HL-60 (cell line): ENCODE results near the gene INSC.

ENCODE experiments used
- DNase-seq, 2 experiments: peaks; one replicate each; pipeline ENCODE4 v3.0.0-alpha.2; 2010 to 2020; ENCODE audit warnings: low read depth in 1 of 2, low spot score in 1 of 2
- H3K27ac ChIP-seq: fragments of 250-450 bp; sonication (Bioruptor Pico); replicated peaks from 2 replicates; pipeline ENCODE4 v1.5.1; 2020; ENCODE audit warnings: mild to moderate bottlenecking, moderate library complexity
- H3K27me3 ChIP-seq: fragments of 250-450 bp; sonication (Bioruptor Pico); 2 replicates; pipeline ENCODE4 v1.5.1; 2021; ENCODE audit warnings: mild to moderate bottlenecking, moderate library complexity; ENCODE audit not compliant: insufficient read depth, poor library complexity, severe bottlenecking
- H3K4me3 ChIP-seq: replicated peaks from 2 replicates; pipeline ENCODE4 v1.5.1; 2011; ENCODE audit warnings: mild to moderate bottlenecking, control low read depth, low read length; ENCODE audit not compliant: insufficient read depth
- CTCF ChIP-seq: IDR thresholded peaks from one replicate; pipeline ENCODE4 v1.5.1; 2011; ENCODE audit warnings: low read length, control low read depth, inconsistent platforms; ENCODE audit not compliant: insufficient read depth
- GABPA ChIP-seq: IDR thresholded peaks from 2 replicates; pipeline ENCODE4 v1.6.1; 2012; ENCODE audit warnings: low read depth
- POLR2AphosphoS5 ChIP-seq: IDR thresholded peaks from 2 replicates; pipeline ENCODE4 v1.6.1; 2012; ENCODE audit warnings: low read depth
- SPI1 ChIP-seq: IDR thresholded peaks from 2 replicates; pipeline ENCODE4 v1.6.1; 2012; ENCODE audit warnings: low read depth, mild to moderate bottlenecking, borderline replicate concordance
- TF ChIP-seq, protein P1 (sequence below): IDR thresholded peaks from 2 replicates; pipeline ENCODE4 v1.6.1; 2012; ENCODE audit warnings: low read depth; ENCODE audit not compliant: insufficient replicate concordance

The INSC gene

DNA sequence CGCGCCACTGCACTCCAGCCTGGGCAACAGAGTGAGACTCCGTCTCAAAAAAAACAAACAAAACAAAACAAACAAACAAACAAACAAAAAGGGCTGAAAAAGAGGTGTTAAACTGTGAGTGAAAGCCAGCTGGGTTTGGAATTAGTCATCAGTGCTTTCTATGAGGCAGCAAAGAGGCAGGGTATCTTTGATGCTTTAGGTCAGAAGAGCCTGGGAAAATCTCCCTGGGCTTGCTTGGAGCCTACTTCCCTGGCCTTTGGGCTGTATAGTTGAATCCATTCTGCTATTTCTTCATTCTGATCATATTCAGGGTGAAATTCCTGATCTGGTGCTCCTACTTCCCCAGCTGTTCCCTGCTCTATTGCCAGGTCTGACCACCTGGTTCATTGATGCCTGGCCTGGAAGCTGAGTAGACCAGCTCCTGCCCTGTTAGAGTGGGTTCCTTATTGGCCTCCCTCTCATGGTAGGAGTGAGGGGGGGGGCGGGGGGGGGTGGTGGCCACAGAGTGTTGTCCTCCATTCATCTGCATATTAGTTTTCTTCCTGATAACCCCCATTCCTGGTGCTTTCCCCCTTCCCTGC is 65.6 kb downstream of the INSC start:
- no peak for TF ChIP-seq GABPA
- TF ChIP-seq SPI1 = no peak
- no peak for TF ChIP-seq CTCF
- no peak for TF ChIP-seq POLR2AphosphoS5
- TF ChIP-seq, protein P1, sequence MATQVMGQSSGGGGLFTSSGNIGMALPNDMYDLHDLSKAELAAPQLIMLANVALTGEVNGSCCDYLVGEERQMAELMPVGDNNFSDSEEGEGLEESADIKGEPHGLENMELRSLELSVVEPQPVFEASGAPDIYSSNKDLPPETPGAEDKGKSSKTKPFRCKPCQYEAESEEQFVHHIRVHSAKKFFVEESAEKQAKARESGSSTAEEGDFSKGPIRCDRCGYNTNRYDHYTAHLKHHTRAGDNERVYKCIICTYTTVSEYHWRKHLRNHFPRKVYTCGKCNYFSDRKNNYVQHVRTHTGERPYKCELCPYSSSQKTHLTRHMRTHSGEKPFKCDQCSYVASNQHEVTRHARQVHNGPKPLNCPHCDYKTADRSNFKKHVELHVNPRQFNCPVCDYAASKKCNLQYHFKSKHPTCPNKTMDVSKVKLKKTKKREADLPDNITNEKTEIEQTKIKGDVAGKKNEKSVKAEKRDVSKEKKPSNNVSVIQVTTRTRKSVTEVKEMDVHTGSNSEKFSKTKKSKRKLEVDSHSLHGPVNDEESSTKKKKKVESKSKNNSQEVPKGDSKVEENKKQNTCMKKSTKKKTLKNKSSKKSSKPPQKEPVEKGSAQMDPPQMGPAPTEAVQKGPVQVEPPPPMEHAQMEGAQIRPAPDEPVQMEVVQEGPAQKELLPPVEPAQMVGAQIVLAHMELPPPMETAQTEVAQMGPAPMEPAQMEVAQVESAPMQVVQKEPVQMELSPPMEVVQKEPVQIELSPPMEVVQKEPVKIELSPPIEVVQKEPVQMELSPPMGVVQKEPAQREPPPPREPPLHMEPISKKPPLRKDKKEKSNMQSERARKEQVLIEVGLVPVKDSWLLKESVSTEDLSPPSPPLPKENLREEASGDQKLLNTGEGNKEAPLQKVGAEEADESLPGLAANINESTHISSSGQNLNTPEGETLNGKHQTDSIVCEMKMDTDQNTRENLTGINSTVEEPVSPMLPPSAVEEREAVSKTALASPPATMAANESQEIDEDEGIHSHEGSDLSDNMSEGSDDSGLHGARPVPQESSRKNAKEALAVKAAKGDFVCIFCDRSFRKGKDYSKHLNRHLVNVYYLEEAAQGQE = no peak
- Histone ChIP-seq H3K27me3 (peaks cover 2% of the 10 kb centered on the region), H3K4me3 (no peak overlapping the region), H3K27ac (no peak overlapping the region)
- no peak for DNase-seq

DNA sequence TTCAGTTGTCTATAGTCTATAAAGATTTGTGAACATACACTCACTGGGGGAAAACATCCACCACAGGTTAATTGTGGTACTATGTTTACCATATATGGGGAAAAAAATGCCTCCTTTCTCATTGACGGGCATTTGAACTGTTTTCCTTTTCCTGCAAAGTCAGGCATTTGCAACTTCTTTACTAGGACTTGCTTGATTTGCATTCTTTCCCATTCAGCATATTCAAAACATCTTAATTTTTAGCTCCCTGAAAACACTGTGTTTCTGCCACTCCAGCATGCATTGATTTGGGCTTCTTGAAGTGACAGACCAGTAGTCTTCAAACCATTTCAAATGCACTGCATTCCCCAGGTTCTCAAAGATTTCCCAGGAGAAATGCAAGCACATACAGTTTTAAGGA is 67.6 kb downstream of the INSC start:
- H3K27ac ChIP-seq = no peak overlapping the region
- no peak overlapping the region for H3K4me3 ChIP-seq
- H3K27me3 ChIP-seq = peaks cover 2% of the 10 kb centered on the region
- DNase-seq = no peak
- TF ChIP-seq SPI1 (no peak), GABPA (no peak), CTCF (no peak), POLR2AphosphoS5 (no peak)
- TF ChIP-seq, protein P1 = no peak

DNA sequence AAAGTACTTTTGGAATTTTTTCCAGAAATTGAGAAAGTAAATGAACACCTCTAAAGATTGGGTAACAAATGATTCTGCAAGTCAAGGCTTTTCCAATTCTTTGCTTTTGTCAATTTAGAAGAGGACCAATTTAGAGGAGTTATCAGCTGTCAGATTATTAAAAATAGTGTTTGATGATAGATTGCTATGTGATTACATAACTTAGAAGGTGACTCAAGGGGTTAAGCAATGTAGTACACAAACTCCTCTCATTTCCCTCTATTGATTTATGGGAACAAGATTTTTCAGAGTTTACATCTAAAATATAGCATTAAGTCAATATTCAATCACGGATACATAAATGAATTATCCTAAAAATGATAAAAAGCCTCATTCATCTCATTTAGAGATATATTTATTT is 70.3 kb downstream of the INSC start:
- no peak overlapping the region for H3K27ac ChIP-seq
- H3K27me3 ChIP-seq = peaks cover 2% of the 10 kb centered on the region
- DNase-seq = no peak
- TF ChIP-seq SPI1 = no peak
- no peak for TF ChIP-seq GABPA
- TF ChIP-seq POLR2AphosphoS5 = no peak
- TF ChIP-seq, protein P1 = no peak
- no peak for TF ChIP-seq CTCF
- no peak overlapping the region for H3K4me3 ChIP-seq
